ENCODE results near the gene FAT2.
"Not testable (repeated sequence)": the region's sequence is repeated elsewhere in the genome, so short reads cannot be mapped to it uniquely, and the experiment has no call there.

Gene FAT2

DNA sequence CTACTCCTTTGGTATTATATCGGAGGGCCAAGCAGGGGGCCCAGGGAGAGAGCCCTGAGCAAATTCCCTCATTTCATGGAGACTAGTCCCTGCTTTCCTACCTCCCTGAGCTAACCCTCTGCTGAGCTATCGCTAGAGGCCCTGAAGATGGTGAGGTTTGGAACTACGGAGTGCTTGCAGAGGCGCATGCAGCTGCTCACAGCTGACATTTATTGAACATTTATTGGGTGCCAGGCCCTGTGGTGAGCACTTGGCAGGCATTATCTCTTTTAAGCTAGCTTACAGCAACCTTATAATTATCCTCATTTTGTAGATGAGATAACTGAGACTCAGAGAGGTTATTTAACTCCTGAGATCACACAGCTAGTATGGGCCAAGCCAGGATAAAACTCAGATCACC is 9.8 kb downstream of the FAT2 start:
- FAIRE-seq: no peak

DNA sequence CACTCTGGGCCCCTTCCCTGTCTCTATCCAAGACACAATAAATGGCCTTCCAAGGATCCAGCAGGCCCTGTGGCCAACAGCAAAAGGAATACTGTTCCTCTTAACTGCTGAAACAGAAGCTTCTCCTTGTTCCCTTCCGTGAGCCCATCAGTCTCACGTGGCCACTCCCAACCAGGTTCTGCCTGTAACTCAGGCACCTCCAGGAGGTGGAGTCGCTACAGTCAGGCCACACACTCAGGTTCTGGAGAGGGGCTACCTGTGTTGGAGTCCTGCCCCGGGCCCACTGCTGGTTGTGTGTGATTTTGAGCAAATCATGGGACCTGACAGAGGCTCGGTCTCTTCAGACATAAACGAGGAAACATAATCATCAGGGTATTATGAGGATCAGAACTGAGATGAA is 10.3 kb downstream of the FAT2 start:
- no peak for FAIRE-seq

DNA sequence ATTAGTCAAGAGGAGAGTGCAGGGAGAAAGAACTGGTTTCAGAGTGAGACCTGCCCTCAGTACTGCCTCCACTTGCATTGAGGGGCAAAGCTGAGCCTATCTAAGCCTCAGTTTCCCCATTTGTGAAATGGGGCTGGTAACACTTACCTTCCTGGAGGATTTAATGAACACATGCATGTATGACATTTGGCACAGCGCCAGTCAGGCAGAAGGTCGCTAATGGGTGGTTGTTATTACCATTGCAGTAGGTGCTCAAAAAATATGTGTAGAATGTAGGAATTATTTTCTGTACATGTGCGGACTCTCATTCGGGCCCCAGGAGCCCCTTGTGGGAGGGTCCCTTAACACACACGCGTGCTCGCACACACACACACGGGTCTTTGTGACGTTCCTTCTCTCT is 10.9 kb downstream of the FAT2 start:
- no peak for FAIRE-seq

DNA sequence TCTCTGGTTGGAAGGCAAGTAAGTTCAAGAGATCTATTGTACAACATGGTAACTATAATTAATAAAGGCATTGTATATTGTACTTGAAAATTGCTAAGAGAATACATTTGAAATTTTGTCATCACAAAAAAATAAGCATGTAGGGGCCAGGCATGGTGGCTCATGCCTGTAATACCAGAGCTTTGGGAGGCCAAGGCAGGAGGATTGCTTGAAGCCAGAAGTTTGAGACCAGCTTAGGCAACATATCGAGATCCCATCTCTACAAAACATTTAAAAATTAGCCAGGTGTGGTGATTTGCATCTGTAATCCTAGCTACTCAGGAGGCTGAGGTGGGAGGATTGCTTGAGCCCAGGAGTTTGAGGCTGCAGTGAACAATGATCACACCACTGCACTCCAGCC is 12.0 kb downstream of the FAT2 start:
- FAIRE-seq: not testable (repeated sequence)

DNA sequence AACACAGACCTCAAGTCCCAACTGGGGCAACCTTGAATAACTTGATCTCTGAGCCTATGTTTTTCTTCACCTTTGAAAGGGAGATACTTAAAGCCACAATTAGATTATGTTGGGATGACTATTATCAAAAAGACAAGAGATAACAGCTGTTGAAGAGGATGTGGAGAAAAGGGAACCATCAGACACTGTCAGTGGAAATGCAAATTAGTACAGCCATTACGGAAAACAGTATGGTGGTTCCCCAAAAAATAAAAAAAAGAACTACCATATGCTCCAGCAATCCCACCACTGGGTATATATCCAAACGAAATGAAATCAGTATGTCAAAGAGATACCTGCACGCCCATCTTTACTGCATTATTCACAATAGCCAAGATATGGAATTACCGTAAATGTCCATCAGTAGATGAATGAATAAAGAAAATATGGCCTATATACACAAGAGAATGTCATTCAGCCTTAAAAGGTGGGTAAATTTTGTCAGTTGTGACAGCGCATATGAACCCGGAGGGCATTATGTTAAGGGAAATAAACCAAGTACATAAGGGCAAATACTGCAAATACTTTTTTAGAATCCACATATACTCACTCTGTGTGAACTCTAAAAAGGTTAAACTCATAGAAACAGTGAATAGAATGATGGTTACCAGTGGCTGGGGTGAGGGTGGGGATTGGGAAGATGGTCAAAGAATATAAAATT is 12.7 kb downstream of the FAT2 start:
- no peak for FAIRE-seq

DNA sequence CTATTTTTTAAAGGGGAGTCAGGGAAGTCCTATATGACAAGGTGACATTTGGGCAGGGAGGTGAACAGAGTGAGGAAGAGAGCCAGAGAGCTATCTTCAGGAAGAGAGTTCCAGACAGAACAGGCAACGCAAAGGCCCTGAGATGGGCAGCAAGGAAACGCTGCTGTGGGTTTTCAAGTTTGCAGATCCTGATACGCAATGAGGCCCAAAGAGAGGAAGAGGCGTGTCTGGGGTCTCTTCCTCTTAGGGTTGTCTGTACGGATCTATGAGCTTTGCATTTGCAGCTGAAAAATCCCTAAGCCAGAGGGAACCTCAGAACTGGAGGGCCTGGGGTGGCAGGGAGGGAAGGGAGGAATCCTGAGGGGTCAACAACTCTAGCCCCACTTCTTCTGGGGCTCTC is 13.6 kb downstream of the FAT2 start:
- FAIRE-seq: no peak

DNA sequence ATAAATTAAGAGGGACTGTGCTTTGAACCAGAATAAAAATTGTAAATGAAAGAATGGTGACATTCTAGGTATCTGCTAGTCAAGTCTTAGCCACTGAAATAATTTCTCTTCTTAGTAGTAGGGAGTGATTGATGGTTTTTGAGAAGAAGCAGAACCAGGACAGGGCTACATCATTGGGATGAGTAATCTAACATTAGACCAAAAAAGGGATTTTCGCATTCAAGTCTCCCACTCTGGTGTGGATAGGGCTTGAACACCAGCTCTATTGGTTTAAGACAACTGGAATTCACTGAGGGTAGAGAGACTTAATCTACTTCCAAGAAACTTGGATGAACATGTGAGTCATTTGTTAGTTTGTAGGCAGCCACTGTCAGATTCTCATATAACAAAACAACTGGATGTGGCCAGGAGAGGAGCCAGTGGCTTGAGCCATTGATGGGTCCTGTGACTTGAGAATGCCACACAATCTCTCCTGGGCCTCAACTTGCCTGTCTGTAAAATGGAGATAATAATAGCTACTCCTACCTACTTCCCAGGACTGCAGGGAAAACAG is 16.6 kb downstream of the FAT2 start:
- no peak for FAIRE-seq

DNA sequence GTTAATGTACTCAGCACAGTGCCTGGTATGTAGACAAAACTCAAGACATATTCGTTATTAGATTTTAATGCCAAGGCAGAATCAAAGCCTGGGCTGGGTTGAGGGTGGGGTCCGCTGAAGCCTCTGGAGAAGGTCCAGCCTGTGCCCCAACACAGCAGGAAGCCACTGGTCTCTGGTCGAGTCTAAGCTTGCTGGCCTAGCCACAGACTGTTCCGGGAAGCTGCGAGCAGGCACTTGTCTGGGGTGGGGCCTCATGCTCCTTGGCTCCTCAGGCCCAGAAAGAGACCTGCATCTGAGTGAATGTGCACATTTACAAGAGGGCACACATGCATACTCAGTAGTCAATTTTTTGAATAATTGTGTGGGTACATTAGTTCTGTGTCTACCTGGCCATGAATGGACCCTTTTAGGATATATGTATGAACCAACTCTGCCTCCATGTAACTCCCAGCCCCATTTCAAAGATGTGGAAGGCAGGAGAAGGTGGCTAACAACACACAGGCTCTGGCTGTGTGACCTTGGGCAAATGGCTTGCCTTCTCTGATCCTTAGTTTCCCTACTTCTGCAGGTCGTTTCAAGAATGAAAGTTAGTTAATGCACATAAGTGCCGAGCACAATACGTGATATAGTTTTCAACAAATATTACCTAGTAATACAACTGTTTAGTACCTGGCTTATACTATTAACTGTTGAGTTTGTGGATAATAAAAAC is 18.3 kb downstream of the FAT2 start:
- no peak for FAIRE-seq

DNA sequence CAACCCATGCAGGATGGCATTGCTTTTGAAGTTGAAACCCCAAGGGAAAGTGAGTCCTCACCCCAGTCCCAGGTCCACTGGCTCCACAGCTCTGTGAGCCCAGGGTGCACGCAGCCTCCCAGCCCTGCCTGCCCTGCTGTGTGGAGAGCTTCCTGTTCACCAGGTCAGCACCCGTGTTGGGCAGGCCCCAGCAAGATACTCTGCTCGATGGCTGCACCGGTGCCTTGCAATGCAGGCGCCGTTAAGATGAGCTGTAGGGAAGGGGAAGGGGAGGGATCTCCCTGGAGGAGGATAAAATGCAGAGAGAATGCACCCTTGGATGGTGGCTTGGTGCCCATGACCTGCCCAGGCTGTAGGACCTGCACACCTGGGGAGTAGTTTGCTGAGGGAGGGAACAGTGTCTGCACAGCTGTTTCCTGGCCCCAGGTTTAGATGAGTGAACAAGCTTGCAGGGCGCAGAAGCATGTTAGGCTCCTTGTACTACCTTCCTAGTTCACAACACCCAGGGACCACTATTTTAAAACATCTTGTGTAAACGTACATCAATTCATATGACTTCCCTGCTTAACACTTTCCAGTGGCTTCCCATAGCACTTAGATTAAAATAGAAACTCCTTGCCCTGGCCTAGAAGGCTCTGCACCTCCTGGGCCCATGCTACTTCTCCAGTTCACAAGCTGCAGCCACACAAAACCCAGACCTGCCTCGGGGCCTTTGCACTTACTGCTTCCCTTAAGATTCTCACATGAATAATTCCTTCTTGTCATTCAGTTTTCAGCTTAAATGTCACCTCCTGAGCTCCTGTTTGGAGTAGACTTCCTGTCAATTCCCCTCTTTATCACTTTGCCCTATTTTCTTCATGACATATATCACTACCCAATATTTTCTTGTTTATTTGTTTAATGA is 19.6 kb downstream of the FAT2 start:
- no peak for FAIRE-seq

DNA sequence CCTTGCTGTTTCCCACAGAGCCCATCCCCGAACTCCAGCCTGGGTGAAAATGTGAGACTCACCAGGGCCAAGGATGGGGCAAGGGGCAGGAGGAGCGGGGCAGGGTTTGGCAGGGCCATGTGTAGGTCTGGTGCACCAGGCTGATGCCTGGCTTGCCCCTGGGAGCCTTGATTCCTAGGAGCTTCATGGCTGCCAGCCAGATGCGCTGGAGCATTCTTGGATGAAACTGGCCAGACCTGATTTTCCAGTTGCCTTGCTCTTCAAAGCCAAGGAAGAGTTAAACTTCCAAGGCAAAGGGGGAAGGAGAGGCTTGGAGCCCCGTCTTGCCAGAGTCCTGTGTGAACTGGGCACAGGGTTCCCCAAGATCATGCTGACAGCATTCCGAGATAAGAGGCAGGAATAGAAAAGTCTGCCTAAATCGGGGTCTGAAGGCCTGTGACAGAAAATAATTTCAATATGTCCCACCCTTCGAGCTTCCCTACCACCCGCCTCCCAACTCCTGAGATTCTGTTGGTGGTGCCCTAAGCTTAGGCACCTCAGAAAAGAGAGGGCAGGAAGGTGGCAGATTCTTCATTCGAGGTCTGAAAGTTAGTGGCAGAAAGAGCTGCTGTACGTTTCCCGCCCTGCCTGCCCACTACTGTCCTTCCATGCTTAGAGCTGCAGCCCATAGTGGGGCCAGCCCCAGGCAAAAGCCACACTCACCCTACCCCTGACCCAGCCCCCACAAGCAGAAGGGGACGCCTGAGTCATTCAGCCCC is 20.4 kb downstream of the FAT2 start:
- no peak for FAIRE-seq

DNA sequence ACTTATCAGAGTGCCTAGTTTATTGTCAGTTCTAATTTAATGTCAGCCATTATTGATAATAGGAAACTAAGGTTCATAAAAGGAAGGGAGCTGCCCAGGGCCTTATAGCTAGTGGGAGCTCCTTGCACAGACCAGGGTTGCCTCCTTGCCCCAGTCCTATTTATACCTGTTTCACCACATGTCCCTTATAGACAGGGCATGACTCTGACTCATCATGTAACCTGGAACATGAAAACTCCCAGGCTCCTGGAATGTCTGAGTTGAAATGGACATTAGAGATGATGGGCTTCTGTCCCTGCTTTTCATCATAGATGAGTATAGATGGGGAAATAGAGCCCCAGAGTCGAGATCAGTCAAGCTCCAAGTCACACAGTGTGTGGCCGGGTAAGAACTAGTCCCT is 21.1 kb downstream of the FAT2 start:
- no peak for FAIRE-seq

DNA sequence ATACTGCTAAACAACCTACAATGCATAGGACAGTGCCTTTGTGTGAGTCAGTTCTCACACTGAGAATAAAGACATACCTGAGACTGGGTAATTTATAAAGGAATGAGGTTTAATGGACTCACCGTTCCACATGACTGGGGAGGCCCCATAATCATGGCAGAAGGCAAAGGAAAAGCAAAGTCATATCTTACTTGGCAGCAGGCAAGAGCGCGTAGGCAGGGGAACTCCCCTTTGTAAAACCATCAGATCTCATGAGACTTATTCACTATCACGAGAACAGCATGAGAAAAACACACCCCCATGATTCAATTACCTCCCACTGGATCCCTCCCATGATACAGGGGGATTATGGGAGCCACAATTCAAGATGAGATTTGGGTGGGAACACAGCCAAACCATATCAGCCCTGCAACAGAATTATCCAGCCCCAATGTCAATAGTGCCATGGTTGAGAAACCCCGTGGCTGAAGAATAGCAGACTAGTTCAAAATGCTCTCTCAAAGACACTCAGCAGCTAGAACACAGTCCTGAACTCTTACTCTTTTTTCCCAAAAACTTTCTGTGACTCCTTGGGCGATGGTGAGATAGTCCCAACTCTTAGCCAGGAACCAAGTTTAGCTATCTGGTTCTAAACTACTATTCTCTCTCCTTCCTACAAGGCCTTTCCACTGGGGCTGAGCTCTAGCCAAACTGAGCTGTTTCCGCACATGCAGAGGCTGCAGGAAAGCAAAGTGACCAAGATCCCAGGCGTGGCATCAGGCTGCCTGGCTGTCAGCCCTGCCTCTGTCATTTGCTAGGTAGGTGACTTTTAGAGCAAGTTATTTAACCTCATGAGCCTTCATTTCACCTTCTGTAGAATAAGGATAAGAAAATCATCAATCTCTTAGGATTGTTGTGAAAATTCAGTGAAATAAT is 21.7 kb downstream of the FAT2 start:
- no peak for FAIRE-seq

DNA sequence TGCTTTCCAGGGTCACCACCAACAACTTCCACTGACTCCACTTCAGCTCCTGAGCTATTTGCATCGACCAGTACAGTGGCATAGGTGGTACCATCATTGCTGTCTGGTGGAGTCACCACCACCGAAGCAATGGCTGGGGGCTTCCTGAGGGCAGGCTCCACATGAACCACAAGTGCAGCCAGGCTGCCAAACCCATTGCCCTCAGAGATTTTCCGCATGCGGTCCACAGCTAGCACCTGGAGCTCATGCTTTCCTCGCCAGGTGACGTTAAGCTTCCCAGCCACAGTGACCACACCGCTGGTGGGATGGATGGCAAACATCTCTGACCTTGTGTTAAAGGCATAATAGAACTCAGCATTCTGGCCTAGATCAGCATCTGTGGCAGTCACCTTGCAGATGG is 23.1 kb downstream of the FAT2 start:
- FAIRE-seq: no peak

DNA sequence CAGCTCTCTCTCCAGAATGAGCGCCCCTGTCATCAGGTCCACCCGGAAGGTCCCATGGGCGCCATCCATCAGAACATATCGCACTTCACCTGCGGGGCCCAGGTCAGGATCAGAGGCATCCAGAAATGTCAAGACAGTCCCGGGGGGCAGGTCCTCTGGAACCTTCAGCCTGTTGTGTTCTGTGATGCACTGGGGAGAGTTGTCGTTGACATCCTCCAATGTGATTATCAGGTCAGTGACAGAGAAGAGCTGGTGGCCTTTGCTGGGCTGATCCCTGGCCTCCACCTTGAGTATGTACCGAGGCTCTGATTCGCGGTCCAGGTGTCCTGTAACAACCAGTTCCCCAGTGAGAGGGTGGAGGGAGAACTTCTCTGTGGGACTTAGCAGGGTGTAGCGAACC is 25.2 kb downstream of the FAT2 start:
- FAIRE-seq: no peak

DNA sequence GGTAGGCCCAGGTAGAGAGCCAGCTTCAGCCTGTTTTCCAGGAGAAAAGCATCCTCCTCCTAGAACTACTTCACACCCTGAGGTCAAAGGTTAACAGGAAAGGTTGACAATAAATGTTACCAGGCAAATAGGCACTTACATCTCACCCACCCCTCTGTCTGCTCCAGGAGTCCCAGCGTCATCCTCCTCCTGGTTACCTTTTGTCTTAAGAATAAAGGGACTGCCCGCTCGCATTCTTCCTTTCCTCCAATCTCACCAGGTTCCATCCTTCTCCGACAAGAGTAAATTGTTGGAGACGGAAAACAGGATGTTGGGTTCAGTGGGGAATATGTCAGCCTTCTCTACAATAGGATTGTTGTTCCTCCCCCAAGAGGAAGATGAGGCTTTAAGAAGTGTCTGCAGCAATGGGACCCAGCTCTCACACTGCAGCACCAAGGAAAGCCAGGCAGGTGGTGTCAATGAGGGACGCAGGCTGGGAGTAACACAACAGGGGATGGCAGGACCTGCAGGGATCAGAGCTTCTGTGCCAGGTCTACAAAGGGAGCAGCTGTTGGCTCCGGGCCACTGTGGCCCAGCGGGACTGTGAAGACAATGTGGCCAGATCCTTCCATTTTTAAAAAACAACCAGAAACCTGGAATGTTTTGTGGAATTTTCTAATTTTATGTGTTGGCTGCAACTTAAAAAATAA is 29.0 kb downstream of the FAT2 start:
- FAIRE-seq: no peak

DNA sequence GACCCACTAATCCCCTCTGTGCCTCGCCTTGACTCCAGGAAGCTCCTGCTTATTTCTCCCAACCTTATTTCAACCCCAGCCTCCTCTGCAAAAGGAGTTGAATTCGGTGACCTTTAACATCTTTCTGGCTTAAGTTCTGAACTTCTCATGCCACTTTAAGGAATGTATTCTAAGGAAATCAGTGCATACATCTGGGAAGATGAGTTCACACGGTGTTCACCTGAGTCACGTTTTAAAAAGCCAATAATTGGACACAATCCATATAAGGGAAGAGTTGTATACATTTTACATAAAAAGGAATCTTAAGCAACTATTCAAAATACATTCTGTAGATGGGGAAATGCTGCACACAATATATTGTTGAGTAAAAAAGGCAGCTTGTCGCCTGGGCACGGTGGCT is 33.2 kb downstream of the FAT2 start:
- no peak for FAIRE-seq

DNA sequence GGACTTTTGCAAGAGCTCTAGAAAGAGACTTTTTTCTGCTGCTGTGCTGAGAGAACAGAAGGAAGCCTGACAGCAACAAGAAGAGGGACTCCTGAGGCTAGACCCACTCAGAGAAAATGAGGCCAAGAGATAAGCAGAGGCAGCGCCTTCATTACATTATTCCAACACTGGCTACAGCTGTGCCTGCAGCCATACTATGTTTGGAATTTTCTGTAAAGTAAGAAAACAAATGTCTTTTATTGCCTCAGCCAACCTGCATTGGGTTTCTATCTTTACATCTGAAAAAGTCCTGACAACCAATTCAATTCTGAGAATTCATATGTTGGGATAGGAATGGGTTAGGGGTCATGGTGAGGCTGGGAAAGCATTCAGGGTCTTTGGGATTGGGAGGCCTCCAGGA is 33.7 kb downstream of the FAT2 start:
- FAIRE-seq: no peak

DNA sequence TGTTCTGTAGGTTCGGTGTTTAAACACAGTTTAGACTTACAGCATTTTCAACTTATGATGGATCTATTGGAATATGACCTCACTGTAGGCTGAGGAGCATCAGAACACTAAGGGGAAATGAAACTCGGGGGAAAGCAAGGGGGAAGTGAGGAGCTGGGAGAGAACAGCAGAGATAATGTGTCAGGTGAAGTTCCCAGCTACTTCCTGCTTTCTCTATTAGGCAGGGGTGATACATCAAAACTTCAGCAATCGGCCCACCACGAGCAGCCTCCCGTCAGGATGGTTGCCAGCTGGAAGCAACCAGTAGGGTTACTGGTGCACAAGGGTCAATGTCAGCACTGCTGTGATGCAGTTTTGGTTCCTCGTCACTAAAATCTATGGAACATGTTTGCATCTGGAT is 34.3 kb downstream of the FAT2 start:
- FAIRE-seq: no peak

DNA sequence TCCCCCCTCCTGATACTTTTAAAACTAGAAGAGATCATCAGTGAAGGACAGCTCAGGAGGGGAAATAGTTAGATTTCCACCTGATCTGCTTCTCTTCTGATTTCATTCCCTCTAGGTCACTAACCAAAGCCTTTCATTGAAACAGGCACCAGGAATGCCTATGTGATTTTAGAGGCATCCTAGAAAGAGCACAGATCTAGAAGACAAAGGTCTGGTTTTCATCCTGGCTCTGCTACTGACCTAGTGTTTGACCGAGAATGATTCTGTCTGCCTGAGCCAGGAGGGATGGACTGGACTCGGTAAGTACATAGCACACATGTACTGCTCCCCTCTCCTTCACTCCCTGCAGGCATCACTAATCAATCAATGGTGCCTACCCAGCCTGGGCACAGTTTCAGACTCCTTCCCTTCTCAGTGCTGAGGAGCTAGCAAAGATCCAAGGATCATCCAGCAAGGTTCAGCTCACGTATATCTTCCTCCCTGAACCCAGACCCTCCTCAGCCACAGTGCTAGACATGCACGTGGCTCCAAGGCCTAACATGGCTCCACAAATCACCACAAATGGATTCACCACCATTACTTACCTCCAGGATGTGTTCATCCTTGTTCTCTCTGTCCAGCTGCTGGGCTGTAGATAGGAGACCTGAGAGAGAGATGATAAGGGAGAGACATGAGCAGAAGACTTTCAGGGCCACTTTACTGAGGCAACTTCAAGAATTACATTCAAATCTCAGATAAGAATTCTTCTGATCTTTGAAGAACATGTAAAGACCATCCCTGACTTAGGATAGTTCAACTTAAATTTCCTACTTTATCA is 35.2 kb downstream of the FAT2 start:
- FAIRE-seq: no peak

DNA sequence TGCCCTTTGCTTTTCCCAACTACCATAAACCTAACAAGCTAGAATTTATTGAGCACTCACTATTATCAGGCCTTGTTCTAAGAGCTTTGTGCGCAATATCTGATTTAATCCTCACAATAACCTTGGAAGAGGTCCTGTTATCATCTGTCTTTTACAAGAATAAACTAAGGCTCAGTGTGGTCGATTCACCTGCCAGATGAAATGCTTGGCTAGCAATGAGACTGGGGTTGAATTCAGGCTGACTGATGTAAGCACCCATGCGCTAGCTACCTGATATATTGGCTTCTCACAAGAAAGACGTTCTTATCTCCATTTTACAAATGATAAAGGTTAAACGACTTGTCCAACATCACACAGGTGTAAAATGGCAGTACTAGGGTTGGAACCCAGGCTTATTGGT is 37.4 kb downstream of the FAT2 start:
- FAIRE-seq: no peak
